Activated CD4-positive, alpha-beta T cell treated with anti-CD3 and anti-CD28 coated beads, Interleukin-2, amount 10 ng/mL, durations not matched to agents 7 days and 5 days (primary cell): ENCODE measurements around the gene LRRC74A. TPM values are rescaled to one million over a fixed set of nuclear protein-coding genes. Genes with fewer than 3 reads are reported as not detected.
"Not testable (repeated sequence)": the region's sequence is repeated elsewhere in the genome, so short reads cannot be mapped to it uniquely, and the experiment has no call there.

ENCODE experiments used
- CTCF ChIA-PET: fragments of 350-600 bp; sonication (Branson Sonifier 250); formaldehyde crosslinking; loops from one replicate; lab custom pipeline; 2021; ENCODE audit warnings: antibody characterized with exemption; lab: Charles Lee
- POLR2A ChIA-PET: fragments of 350-600 bp; sonication (Branson Sonifier 250); formaldehyde crosslinking; loops from one replicate; lab custom pipeline; 2021; ENCODE audit warnings: antibody characterized with exemption; lab: Charles Lee
- DNase-seq: peaks from one replicate; pipeline ENCODE4 v3.0.0-alpha.2; 2020
- H3K27ac Mint-ChIP-seq: one replicate; pipeline ENCODE4 v1.8.0; 2021; ENCODE audit warnings: mild to moderate bottlenecking, moderate library complexity, mixed read lengths
- H3K27me3 Mint-ChIP-seq: one replicate; pipeline ENCODE4 v1.8.0; 2021; ENCODE audit warnings: mixed read lengths
- H3K36me3 Mint-ChIP-seq: one replicate; pipeline ENCODE4 v1.8.0; 2021; ENCODE audit warnings: low read depth, mixed read lengths
- H3K4me1 Mint-ChIP-seq: one replicate; pipeline ENCODE4 v1.8.0; 2021; ENCODE audit warnings: mixed read lengths
- H3K4me3 Mint-ChIP-seq: one replicate; pipeline ENCODE4 v1.8.0; 2021; ENCODE audit warnings: mild to moderate bottlenecking, moderate library complexity, mixed read lengths
- H3K9me3 Mint-ChIP-seq: one replicate; pipeline ENCODE4 v1.8.0; 2021; ENCODE audit warnings: mixed read lengths
- total RNA-seq, 2 experiments: library from RNA; stranded (reverse); gene quantifications; one replicate each; pipeline ENCODE4 v1.2.3, GENCODE V29; 2021

LRRC74A gene
- total RNA-seq, 2 experiments from 2014 or later: not detected

GRCh38 chr14:76882651-76883050 is 56.4 kb downstream of the LRRC74A start:
- H3K9me3 Mint-ChIP-seq: no peaks in the 10 kb centered on the region
- ChIA-PET CTCF (interaction anchor here (1.3 to 2.1 kb wide), 3 partner anchors 9 to 188 kb away, joined by 3 to 8 read pairs (median 5); no protein-coding TSS in a partner anchor), POLR2A (no interaction called here)
- no peak for DNase-seq
- H3K27me3 Mint-ChIP-seq: peaks cover 13% of the 10 kb centered on the region
- H3K4me3 Mint-ChIP-seq: no peak overlapping the region
- peaks cover 12% of the 10 kb centered on the region for H3K4me1 Mint-ChIP-seq
- H3K36me3 Mint-ChIP-seq: no peaks in the 10 kb centered on the region
- no peak overlapping the region for H3K27ac Mint-ChIP-seq

- Mint-ChIP-seq H3K27ac (peak overlapping the region; percentile 51), H3K27me3 (peaks cover 15% of the 10 kb centered on the region), H3K4me3 (no peak overlapping the region), H3K36me3 (no peaks in the 10 kb centered on the region), H3K4me1 (peaks cover 12% of the 10 kb centered on the region), H3K9me3 (no peaks in the 10 kb centered on the region)
- no peak for DNase-seq
- ChIA-PET POLR2A (no interaction called here), CTCF (interaction anchor here (0.6 to 1.2 kb wide), 3 partner anchors 10 to 187 kb away, joined by 3 read pairs; no protein-coding TSS in a partner anchor)
These were observed 57.2 kb downstream of the LRRC74A start for GRCh38 chr14:76883447-76883846.

DNA sequence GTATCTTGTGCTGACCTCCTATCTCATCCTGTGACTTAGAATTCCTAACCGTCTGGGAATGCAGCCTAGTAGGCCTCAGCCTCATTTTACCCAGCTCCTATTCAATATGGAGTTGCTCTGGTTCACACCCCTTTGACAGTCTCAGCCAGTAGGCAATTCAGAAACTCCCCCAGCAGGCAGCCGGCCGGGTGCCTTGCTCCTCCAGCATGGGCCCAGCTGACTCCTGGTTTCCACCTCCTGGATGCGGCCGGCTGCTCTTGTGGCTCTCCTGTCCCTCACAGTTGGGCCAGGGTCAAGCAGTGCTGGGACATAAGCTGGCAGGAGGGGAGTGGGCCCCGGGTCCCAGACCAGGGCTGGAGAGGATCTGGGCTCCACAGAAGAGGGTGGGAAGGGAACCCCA is 58.2 kb downstream of the LRRC74A start:
- POLR2A ChIA-PET: no interaction called here
- H3K27ac Mint-ChIP-seq: no peak overlapping the region
- H3K9me3 Mint-ChIP-seq: no peaks in the 10 kb centered on the region
- CTCF ChIA-PET: interaction anchor here (0.6 to 3.7 kb wide), 4 partner anchors 9 to 32 kb away, joined by 3 to 15 read pairs (median 4); no protein-coding TSS in a partner anchor
- no peak for DNase-seq
- H3K27me3 Mint-ChIP-seq: peaks cover 15% of the 10 kb centered on the region
- no peak overlapping the region for H3K4me3 Mint-ChIP-seq
- H3K36me3 Mint-ChIP-seq: no peaks in the 10 kb centered on the region
- H3K4me1 Mint-ChIP-seq: peaks cover 12% of the 10 kb centered on the region

DNA sequence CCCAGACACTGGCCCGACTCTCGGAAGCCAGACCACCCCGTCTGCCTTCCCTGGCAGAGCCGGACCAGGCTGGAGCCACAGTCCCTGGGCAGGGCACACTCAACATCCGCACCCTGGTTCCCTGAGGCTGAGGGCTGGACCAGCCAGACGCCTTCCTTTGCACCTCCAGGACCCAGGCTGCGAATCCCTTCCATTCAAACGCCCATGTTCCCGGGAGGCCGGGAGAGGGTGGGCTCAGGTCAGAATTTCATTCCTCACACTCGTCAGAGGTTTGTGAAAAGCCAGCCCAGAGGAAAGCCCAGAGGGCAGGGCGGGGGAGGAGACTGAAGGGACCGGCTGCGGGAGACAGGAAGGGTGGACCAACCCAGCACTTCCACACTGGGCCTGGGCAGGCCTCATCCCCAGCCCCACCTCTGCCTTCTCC is 58.7 kb downstream of the LRRC74A start:
- H3K9me3 Mint-ChIP-seq: no peaks in the 10 kb centered on the region
- no peak overlapping the region for H3K27ac Mint-ChIP-seq
- H3K4me3 Mint-ChIP-seq: no peak overlapping the region
- no peak for DNase-seq
- peaks cover 15% of the 10 kb centered on the region for H3K27me3 Mint-ChIP-seq
- POLR2A ChIA-PET: no interaction called here
- peaks cover 12% of the 10 kb centered on the region for H3K4me1 Mint-ChIP-seq
- H3K36me3 Mint-ChIP-seq: no peaks in the 10 kb centered on the region
- CTCF ChIA-PET: interaction anchor here (0.5 to 3.7 kb wide), 3 partner anchors 9 to 28 kb away, joined by 3 to 15 read pairs (median 3); no protein-coding TSS in a partner anchor

DNA sequence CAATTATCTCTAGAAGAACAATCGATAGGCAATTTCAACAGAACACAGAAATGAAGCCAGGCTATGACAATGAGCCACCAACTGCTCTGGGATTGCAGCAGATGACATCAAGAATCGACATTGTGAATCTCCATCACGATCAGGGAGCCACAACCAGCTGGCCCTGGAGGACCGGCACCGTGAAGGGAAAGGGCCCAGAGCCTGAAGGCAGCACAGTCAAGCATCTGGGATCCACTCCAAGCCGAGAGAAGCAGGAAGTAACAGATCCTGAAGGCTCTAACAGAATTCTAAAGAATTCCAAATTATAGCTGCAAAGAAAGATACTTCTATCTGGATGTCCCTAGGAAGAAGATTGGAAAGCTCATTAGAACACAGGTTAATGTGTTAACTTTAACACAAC is 61.0 kb downstream of the LRRC74A start:
- peaks cover 2% of the 10 kb centered on the region for H3K9me3 Mint-ChIP-seq
- H3K4me1 Mint-ChIP-seq: peaks cover 12% of the 10 kb centered on the region
- H3K27me3 Mint-ChIP-seq: peaks cover 15% of the 10 kb centered on the region
- POLR2A ChIA-PET: no interaction called here
- DNase-seq: no peak
- no peak overlapping the region for H3K4me3 Mint-ChIP-seq
- CTCF ChIA-PET: interaction anchor here (0.8 to 3.7 kb wide), 7 partner anchors 12 to 181 kb away, joined by 3 to 16 read pairs (median 4); no protein-coding TSS in a partner anchor
- H3K27ac Mint-ChIP-seq: no peak overlapping the region
- peaks cover 2% of the 10 kb centered on the region for H3K36me3 Mint-ChIP-seq

- Mint-ChIP-seq H3K4me1 (no peaks in the 10 kb centered on the region), H3K36me3 (peaks cover 4% of the 10 kb centered on the region), H3K9me3 (peaks cover 13% of the 10 kb centered on the region), H3K27ac (no peak overlapping the region), H3K27me3 (peaks cover 11% of the 10 kb centered on the region), H3K4me3 (no peak overlapping the region)
- CTCF ChIA-PET: interaction anchor here (1.6 kb wide), 1 partner anchor 226 kb away, joined by 4 read pairs; no protein-coding TSS in a partner anchor
- no peak for DNase-seq
- POLR2A ChIA-PET: no interaction called here
These were observed 65.2 kb downstream of the LRRC74A start for GRCh38 chr14:76891391-76891790.

- peaks cover 4% of the 10 kb centered on the region for H3K36me3 Mint-ChIP-seq
- ChIA-PET CTCF (interaction anchor here (1.1 to 2.2 kb wide), 4 partner anchors 10 to 174 kb away, joined by 3 to 7 read pairs (median 4); no protein-coding TSS in a partner anchor), POLR2A (no interaction called here)
- H3K4me1 Mint-ChIP-seq: no peaks in the 10 kb centered on the region
- no peak overlapping the region for H3K4me3 Mint-ChIP-seq
- peaks cover 13% of the 10 kb centered on the region for H3K9me3 Mint-ChIP-seq
- H3K27me3 Mint-ChIP-seq: no peaks in the 10 kb centered on the region
- H3K27ac Mint-ChIP-seq: no peak overlapping the region
- DNase-seq: no peak
These were observed 68.1 kb downstream of the LRRC74A start for GRCh38 chr14:76894308-76894707.

GRCh38 chr14:76898006-76898405 is 71.8 kb downstream of the LRRC74A start:
- H3K4me1 Mint-ChIP-seq, H3K27me3 Mint-ChIP-seq, H3K27ac Mint-ChIP-seq, H3K4me3 Mint-ChIP-seq, H3K9me3 Mint-ChIP-seq, DNase-seq, CTCF ChIA-PET, POLR2A ChIA-PET, H3K36me3 Mint-ChIP-seq: not testable (repeated sequence)

DNA sequence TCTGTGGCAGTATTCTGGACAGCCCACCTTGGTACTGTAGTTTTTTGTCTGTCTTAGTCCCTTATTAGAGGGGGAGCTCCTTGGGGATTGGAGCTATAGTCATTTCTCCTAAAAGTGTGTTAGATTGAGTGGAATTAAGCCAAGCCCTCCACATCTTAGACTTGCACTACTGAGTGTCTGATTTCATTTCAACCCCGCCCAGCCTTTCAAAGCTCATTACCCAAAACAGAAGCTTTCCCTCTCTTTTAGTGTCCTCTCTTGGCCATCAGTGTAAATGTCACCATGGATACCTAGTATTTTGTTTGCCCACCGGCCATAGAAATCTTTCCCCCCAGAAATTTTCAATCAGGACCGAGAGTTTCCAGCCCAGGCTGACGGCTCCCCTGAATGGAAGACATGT is 74.5 kb downstream of the LRRC74A start:
- Mint-ChIP-seq H3K4me3 (no peak overlapping the region), H3K4me1 (peaks cover 22% of the 10 kb centered on the region), H3K27me3 (peaks cover 6% of the 10 kb centered on the region), H3K27ac (no peak overlapping the region), H3K9me3 (no peaks in the 10 kb centered on the region), H3K36me3 (no peaks in the 10 kb centered on the region)
- no peak for DNase-seq
- CTCF ChIA-PET: interaction anchor here (0.6 to 3.8 kb wide), 6 partner anchors 13 to 152 kb away, joined by 3 to 16 read pairs (median 4); no protein-coding TSS in a partner anchor
- POLR2A ChIA-PET: no interaction called here

GRCh38 chr14:76901171-76902055 is 75.2 kb downstream of the LRRC74A start:
- Mint-ChIP-seq H3K36me3 (no peaks in the 10 kb centered on the region), H3K4me3 (no peak overlapping the region), H3K4me1 (peaks cover 23% of the 10 kb centered on the region), H3K9me3 (no peaks in the 10 kb centered on the region), H3K27ac (no peak overlapping the region), H3K27me3 (peaks cover 6% of the 10 kb centered on the region)
- ChIA-PET POLR2A (no interaction called here), CTCF (interaction anchor here (0.6 to 3.8 kb wide), 6 partner anchors 12 to 151 kb away, joined by 3 to 16 read pairs (median 4); no protein-coding TSS in a partner anchor)
- DNase-seq: no peak

- Mint-ChIP-seq H3K4me1 (peaks cover 27% of the 10 kb centered on the region), H3K9me3 (no peaks in the 10 kb centered on the region), H3K36me3 (no peaks in the 10 kb centered on the region), H3K4me3 (no peak overlapping the region), H3K27me3 (peaks cover 6% of the 10 kb centered on the region), H3K27ac (no peak overlapping the region)
- DNase-seq: no peak
- ChIA-PET CTCF (interaction anchor here (1.6 kb wide), 1 partner anchor 11 kb away, joined by 5 read pairs; no protein-coding TSS in a partner anchor), POLR2A (no interaction called here)
These were observed 76.4 kb downstream of the LRRC74A start for GRCh38 chr14:76902591-76902990.

- ChIA-PET POLR2A (no interaction called here), CTCF (interaction anchor here (1.0 to 2.1 kb wide), 5 partner anchors 8 to 166 kb away, joined by 3 to 7 read pairs (median 5); no protein-coding TSS in a partner anchor)
- Mint-ChIP-seq H3K9me3 (peaks cover 2% of the 10 kb centered on the region), H3K4me3 (no peak overlapping the region), H3K27ac (peak overlapping the region; percentile 25), H3K27me3 (peaks cover 6% of the 10 kb centered on the region), H3K4me1 (peaks cover 37% of the 10 kb centered on the region), H3K36me3 (peaks cover 7% of the 10 kb centered on the region)
- no peak for DNase-seq
These were observed 78.0 kb downstream of the LRRC74A start for GRCh38 chr14:76904100-76904739.
